Right lung (tissue), 5 donors: ENCODE data around the gene ATXN1. TPM values are rescaled to one million over a fixed set of nuclear protein-coding genes. Genes with fewer than 3 reads are reported as not detected.
"Not testable (repeated sequence)": the region's sequence is repeated elsewhere in the genome, so short reads cannot be mapped to it uniquely, and the experiment has no call there.

Source experiments
- DNase-seq, 2 donors: peaks; one replicate each; pipeline ENCODE4 v3.0.0-alpha.2; 2013
- polyA plus RNA-seq, 5 donors: library from polyadenylated mRNA; unstranded; fragments of 120-200 nt; gene quantifications; one replicate each; pipeline versions ENCODE4 v1.2.1 to v1.2.3, GENCODE V29; 2013; ENCODE audit warnings: inconsistent platforms in 1 of 5, low replicate concordance in 1 of 5; ENCODE audit not compliant: insufficient read length in 5 of 5, insufficient read depth in 1 of 5

ATXN1 gene
- polyA plus RNA-seq, 5 donors, result 17.6 to 28.3 (median 25.1) TPM

DNA sequence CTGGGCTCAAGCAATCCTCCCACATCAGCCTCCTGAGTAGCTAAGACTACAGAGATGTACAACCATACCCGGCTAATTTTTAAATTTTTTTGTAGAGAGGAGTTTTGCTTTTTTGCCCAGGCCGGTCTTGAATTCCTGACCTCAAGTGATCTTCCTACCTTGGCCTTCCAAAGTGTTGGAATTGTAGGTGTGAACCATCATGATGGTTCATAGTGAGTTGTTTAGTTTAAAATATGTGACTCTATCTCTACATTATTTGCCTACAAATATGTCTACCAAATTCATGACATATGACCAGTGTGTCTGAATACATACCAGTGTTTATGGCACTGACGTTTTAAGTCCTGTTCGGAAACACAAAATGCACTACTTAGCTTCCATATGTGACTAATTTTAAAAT, 367.9 kb downstream of the ATXN1 start:
- DNase-seq, result no peak

DNA sequence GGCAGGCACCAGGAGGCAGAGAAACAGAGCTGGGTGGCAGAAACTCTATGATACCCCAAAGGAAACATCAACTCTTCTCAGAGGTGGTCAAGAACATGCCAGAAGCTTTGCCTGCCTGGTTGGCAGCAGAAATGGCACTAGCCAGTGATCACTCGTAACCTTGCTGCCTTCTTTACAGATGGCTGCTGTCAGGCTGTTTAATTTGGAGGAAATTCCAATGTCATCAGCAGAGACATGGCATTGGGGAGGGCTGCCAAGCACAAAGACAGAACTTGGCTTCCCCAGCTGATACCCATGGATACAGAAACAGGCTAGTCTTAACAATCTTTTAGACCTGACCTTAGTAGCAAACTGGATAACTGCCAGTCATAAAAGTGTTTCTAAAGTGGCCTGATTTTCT, 369.2 kb downstream of the ATXN1 start:
- DNase-seq, result no peak

DNA sequence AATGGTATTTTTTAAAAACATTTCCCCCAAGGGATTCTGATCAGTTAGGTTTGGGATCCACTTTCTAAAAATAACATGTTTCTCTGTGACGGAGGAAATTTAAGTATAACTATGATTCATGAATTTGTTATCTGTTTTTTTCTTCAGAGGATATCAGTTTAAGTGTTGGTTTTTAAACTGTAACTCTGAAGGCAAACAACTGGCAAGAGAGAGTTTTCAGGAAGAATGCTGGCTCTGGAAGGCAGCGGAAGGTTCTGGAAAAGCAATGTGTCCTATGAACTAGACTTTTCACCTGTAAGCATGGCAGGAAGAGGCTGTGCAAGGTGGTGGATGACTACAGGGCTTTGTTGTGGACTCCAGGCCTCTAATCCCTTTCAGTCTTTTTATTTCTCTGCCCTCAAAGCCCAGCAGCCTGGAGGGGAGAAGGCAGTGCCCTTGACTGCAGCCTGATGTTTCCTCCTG, 369.8 kb downstream of the ATXN1 start:
- DNase-seq, result no peak

DNA sequence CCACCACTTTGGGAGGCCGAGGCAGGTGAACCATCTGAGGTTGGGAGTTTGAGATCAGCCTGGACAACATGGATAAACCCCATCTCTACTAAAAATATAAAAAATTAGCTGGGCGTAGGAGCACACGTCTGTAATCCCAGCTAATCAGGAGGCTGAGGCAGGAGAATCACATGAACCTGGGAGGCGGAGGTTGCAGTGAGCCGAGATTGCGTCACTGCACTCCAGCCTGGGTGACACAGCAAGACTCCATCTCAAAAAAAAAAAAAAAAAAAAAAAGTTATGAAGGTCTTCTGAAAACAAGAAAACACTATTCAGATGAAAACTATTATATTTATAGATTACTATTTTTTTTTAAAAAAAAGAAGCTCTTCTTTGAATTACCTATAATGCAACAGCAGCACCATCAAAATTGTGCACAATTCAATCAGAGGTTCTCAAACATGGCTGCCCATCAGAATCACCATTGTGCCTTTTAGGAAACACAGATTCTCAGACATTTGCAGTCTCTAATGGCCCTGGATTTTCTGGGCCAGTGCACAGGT, 370.3 kb downstream of the ATXN1 start:
- DNase-seq, result not testable (repeated sequence)

DNA sequence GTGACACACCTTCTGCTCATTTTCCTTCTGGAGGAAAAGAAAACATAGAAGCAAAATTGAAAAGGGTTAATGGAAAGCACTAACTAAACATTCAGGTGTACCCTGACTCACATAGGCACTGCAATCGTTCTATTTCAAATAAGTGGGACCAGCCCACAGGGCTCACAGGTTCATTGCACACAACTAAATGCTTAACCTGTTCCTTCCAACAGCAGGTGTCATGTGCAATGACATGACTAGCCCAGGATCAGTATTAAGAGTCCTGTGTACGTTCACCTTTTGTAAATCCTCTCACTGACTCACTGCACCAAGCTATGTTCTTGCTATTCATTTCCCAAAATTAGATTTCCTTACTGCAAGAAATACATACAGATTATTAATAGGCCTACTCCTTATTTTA, 371.6 kb downstream of the ATXN1 start:
- DNase-seq, result no peak

DNA sequence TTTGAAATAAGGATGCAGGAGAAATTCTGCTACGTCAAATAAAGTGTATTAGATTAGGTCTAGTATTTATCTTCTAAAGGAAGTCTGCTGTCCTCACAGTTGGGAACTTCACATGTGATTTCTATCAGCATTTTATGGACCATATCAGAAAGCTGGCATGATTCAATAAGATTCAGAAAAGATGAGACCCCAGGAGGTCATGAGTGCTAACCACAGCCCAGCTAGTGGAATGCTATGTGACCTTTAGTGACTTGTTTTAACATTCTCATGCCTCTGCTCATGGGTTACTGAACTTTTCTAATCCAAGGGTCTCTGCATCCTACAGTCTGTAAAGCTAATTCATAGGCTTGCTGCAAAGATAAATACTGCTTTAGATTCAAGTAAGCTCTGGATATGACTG, 372.8 kb downstream of the ATXN1 start:
- DNase-seq, result no peak

DNA sequence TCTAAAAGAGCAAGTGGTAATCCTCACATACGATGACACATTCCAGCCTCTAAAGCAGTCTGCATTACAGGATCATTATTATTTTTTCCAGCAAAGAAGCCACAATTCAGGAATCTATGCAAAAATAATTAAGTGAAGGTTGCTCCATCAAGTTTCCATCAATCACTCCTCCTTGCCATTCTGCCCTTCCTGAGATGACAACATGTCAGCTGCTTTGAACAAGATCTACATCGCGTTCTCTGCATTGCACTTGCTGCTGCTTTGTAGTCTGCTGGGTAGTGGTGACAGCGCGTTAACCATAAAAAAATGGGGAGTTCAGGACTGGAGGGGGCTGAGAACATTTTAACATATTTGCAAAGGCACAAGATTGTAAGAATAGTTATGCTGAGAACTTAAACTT, 375.2 kb downstream of the ATXN1 start:
- no peak for DNase-seq

DNA sequence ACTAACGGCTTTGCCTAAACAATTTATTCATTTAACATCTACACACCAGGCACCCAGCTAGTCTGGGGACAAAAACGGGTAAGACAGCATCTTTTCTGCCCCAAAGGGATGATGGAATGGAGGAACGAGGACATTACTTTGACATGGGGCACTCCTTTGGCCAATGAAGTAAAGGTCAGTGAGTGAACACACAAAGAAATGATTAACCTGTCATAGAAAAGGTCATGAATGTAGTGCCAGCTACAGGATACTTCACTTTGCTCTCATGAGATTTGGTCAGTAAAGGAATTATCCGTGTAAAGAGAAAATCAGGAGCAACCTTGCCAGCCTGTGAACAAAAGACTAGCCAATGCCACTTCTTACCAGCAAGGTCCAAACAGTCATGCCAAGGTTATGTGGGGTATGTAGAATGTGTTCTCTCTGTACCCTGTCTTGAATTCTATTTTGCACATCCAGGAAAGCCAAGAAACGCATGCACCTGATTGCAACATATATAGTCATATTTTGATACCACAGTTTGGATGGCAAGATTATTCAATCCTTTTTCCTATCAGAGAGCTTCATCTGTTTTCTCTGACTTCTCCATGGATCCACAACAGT, 377.6 kb downstream of the ATXN1 start:
- DNase-seq, result no peak

DNA sequence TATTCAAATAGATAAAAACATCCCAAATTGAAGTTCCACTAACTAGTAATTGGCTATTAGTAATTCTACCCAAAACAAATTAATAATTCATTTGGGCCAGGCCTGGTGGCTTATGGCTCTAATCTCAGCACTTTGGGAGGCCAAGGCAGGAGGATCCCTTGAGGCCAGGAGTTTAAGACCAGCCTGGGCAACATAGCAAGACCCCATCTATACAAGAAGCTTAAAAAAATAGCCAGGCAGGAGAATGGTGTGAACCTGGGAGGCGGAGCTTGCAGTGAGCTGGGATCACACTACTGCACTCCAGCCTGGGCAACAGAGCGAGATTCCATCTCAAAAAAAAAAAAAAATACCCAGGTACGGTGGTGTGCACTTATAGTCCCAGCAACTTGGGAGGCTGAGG, 379.3 kb downstream of the ATXN1 start:
- DNase-seq, result not testable (repeated sequence)

DNA sequence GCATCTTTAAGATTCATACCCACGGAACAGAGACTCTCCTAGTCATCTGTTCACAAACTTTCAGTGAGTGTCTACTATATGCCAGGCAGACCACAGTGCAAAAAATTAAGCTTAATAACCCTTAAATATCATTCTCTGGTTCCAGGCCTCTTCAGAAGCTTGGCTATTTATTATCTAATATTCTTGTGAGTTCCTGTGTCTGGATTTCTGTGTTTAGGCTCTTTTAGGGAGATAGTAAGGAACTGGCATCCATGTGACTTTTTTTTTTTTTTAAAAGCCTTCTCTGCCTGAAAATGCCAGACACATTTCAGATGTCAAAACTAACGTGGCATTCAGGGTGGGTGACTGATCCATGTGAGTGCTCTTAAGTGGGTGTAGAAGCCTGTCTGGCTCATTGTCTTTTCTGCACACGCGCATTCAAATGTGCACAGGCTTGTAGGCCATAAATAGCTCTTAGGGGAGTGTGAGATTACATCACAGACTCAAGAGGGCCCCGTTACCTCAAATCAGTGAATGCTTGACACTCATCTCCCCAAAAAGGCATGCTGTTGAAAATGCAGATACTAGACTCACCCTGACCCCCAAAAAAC, 380.9 kb downstream of the ATXN1 start:
- DNase-seq, result no peak

DNA sequence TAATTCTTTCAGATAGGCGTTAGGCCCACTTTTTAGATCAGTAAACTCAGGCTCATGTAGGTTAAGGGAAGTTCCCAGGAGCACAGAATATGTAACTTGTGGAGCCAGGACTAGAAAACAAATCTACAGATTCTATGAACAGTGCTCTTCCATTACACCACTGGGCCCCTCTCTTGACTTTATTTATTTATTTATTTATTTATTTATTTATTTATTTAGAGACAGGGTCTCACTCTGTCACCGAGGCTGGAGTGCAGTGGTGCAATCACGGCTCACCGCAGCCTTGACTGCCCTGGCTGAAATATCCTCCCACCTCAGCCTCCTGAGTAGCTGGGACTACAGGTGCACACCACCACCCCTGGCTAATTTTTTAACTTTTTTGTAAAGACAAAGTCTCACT, 382.9 kb downstream of the ATXN1 start:
- DNase-seq, result not testable (repeated sequence)

DNA sequence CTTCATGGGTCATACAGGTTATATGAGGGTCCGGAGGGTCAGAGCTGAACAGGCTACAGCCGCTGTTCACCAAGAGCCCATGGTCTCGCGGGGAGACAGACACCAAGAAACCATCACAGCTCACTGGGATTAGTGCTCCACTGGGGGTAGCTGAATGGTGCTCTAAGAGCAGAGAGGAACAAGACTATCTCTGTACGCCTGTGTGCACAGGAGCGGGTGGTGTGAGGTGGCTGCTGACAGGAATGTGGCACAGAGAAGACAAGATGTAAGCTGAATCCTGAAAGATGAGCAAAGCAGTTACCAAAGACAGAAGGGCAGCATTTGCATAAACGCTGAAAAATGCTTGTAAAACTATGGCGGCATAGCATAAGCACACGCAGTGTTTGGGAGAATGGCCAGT, 383.8 kb downstream of the ATXN1 start:
- no peak for DNase-seq

DNA sequence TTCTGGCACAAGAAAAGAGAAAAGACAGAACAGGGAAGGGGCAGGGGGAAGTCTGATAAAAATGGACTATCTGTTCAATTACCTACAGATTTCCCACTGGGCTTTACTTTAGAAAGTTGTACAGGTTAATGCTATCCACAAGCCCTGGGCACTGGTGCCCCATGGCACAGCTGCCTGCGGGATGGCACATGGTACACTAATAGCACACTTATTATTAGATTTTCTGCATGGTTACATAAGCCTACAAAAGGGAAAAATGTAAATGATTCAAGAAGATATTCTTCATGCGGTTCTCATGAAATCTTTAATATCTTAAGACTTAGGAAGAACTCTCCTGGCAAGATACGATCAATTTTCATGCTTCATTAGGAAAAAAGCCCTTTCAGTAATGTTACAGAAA, 385.4 kb downstream of the ATXN1 start:
- DNase-seq, result no peak

DNA sequence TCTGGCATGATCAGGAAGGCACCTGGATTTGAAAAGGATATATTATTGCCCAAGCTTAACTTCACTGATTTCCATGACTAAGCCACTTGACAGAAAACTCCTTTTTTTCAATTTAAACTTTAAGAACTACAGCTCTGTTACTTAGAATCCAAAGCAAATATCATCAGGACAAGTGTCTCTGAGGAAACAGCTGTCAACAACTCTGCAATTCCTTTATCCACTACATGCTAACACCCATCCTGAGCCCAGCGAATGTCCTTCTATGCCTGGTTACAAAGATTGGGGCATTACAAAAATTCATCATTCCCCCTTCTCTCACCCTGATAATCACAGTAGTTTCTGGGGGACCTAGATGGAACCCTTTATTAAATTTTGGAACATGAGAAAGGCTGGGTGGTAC, 386.1 kb downstream of the ATXN1 start:
- DNase-seq, result no peak

DNA sequence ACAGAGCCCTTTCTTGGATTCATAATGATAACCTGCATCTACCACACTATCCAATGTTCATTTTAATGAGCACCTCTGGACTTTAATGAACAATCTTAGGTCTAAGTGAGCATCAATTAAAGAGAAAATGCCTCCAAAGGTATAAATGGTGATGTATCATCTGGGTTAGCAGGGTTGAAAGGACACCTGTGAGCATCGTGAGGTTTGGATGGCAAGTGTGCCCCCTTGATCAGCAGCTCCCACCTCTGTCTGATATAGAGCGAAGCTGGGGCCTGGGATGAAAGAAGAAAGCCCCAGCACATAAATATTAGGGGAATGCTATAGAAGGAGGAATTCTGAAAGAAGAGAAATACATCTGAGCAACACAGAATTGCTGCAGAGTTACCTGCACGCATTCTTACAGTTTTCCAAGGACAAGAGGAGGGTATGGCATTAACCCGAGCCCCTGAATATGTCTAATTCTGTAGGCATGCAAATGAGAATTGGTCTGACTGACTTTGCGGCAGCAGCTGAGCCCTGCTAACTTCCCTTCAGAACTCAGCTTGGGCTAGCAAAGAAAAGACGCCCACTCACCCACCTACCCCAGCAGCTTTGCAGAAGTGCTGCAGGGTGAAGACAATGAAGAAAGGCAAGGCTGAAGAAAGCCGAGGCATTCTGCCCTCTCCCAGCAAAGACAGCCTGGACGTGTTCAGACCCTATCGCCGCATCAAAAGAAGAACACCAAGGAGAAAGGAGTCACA, 386.6 kb downstream of the ATXN1 start:
- DNase-seq, result no peak

DNA sequence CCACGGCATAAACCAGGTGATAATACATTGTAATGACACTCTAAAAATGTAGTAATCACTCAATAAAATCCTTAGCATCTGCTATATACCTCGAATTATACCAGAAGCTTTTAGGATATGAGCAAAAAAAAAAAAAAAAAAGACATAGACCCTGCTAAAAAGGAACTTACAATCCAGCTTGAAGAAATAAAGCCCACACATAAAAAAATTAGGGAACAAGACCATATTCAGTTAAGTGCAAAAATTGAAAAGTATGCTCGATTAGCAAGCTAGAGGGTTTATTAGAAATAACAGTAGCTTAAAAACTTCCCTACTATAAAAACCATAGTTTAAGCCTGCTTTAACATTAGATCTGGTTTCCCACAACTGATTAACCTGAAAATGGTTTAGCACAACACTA, 387.2 kb downstream of the ATXN1 start:
- DNase-seq, result no peak

DNA sequence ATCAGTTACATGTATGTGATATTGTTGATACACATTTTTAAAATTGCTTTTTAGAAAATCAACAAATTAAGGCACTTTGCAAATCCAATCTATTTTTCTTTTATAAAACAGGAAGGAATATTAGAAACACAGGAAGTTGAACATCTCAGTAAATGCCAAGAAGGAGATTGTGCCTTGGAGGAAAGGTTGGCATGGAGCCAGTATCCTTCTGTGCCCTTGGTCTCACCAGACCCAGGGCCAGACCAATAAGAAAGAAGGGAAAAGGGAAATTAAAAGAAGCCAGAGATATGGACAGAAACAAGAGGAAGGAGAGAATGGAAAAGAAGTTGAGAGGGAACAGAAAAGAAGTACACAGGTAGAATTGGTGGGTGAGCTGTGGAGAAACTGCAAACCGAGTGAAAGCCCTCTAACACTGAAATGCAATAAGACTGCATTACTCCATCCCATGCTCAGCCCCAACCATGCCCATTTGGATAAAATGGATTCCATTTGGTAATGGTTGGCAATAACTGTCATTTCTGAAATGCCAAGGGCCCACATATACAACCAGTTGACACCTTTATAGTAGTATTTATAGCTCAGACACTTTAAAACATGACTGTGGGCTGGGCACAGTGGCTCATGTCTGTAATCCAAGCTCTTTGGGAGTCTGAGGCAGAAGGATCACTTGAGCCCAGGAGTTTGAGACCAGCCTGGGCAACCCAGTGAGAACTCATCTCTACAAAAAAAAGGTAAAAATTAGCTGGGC, 389.1 kb downstream of the ATXN1 start:
- DNase-seq, result no peak

DNA sequence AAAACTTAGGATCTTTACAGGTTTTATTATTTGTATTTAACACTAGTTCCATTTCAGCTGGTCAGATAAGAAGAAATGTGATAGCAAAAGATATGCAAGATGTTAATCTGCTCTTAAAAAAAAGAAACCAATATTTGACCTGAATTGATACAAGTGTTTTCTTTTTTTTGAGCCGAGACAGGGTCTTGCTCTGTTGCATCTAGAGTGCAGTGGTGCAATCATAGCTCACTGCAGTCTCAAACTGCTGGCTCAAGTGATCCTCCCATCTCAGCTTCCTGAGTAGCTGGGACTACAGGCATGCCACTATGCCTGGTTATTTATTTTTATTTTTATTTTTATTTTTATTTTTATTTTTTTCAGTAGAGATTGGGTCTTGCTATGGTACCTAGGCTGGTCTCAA, 389.9 kb downstream of the ATXN1 start:
- no peak for DNase-seq

DNA sequence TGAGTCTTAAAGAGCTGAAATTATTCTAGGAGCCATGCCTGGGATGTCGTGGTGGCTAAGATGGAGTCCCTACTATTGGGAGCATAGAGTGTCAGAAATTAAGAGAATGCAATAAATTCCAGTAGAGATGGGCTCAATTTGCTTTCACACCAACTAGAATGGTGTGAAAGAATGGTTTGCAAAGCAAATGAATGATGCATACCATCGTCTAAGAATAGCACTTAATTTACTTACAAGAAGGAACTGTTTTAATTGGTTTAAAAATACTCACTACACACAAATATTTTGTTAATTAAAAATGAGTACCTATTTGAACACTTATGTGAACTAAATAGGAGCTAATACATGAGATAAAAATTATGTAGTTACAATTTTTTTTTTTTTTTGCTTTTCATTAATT, 390.3 kb downstream of the ATXN1 start:
- no peak for DNase-seq

DNA sequence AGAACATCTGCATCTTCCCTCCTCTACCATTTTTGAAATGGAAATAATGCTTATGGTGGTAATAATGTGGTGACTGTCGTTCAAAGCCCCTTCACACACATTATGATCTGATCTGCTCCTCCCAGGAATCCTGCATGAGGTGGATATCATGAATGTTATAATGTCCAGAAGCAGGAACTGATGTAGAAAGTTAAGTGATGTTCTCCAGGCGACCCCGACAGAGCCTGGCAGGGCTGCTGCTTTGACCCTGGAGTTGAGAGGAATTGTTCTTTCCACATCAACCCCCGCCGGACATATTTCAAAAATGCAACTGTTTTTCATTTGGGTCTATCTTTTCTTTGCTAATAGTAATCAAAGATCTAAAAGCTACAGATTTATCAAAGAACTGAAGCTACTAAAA, 391.3 kb downstream of the ATXN1 start:
- no peak for DNase-seq

DNA sequence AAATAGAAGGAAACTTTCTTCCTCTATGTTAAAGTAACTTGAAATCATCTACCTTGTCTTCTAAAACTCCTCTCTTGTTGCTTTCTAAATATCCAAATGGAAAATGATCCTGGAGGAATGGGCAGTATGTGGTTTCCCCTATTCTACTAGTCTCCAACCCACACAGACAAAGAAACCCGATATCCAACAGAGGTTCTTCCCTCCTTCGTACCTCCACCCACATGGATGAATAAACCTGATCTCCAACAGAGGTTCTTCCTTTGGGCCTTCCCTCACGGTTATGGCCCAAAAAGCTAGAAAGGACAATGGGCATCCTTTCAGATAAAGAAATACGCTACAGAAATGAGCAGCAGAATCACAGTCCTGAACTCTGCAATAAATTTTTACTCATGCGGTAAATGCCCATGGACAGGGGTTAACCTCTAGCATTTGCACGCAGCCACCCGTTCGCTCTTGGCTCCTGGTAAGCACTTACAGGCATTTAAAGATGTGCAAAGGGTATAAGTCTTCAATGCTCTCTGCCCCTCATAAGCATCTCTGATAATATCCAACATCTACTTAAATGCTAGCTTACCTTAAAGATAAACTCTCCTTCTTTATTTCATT, 392.0 kb downstream of the ATXN1 start:
- DNase-seq, result no peak

DNA sequence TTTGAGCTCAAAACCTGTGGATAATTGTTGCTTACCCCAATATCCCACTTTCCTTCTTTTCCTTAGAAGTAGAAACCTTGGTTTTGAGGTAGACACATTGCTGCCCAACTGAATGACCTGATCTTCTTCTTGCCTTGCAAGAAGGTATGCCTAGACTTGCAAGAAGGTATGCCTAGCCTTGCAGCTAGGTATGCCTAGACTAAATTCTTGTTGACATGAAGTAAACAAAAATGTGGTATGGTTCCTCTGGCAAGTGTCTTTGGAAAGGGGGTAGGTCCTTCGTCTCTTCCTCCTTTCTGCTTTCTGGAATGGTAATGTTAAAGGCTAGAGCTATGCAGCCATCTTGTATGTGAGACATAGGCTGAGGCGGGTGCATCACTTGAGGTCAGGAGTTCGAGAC, 393.7 kb downstream of the ATXN1 start:
- no peak for DNase-seq
